IMR-90 (cell line): ENCODE measurements around the gene PCDHGB1. TPM values are rescaled to one million over a fixed set of nuclear protein-coding genes. Genes with fewer than 3 reads are reported as not detected.

ENCODE experiments used
- ATAC-seq: fragments of 200-7000 bp; cut with Tn5 transposase; 2 replicates; pipeline ENCODE4 v1.9.1; 2020; ENCODE audit warnings: low read depth, mild to moderate bottlenecking, moderate library complexity
- BruUV-seq: library from RNA; stranded (reverse); fragments of 400-500 nt; replicated peaks from 2 replicates; lab custom pipeline; 2021; lab: Mats Ljungman, UMichigan
- CTCF ChIA-PET: fragments of 300-600 bp; formaldehyde crosslinking; extraction: SDS; loops from one replicate; lab custom pipeline; 2021; ENCODE audit warnings: antibody characterized with exemption; lab: Yijun Ruan, JAX
- POLR2A ChIA-PET: fragments of 300-600 bp; sonication (Branson Sonifier 250); formaldehyde crosslinking; loops from one replicate; lab custom pipeline; 2022; ENCODE audit warnings: antibody characterized with exemption; ENCODE audit not compliant: unreplicated experiment; lab: Charles Lee
- DNase-seq: peaks from one replicate; pipeline ENCODE4 v3.0.0; 2013
- H2AFZ ChIP-seq: replicated peaks from 2 replicates; pipeline ENCODE3; 2013; ENCODE audit warnings: low read length, mild to moderate bottlenecking; ENCODE audit not compliant: poor library complexity
- H2AK5ac ChIP-seq: 2 replicates; pipeline ENCODE4 v1.6.1; 2013; ENCODE audit warnings: low read depth, low read length, inconsistent platforms
- H2AK9ac ChIP-seq: replicated peaks from 2 replicates; pipeline ENCODE3; 2013; ENCODE audit warnings: mild to moderate bottlenecking, low read depth, low read length, moderate library complexity; ENCODE audit not compliant: poor library complexity
- H2BK120ac ChIP-seq: 2 replicates; pipeline ENCODE4 v1.6.1; 2013; ENCODE audit warnings: low read depth, low read length, inconsistent platforms
- H2BK15ac ChIP-seq: 3 replicates; pipeline ENCODE4 v1.6.1; 2013; ENCODE audit warnings: low read depth, low read length, inconsistent platforms
- H2BK20ac ChIP-seq: 2 replicates; pipeline ENCODE4 v1.6.1; 2013; ENCODE audit warnings: low read depth, mild to moderate bottlenecking, inconsistent platforms, low read length, moderate library complexity
- H2BK5ac ChIP-seq: 2 replicates; pipeline ENCODE4 v1.6.1; 2013; ENCODE audit warnings: mild to moderate bottlenecking, low read depth, low read length, inconsistent platforms; ENCODE audit not compliant: poor library complexity, severe bottlenecking
- H3K14ac ChIP-seq: replicated peaks from 2 replicates; pipeline ENCODE4 v1.6.1; 2013; ENCODE audit warnings: low read depth, low read length, inconsistent platforms
- H3K18ac ChIP-seq: 2 replicates; pipeline ENCODE4 v1.6.1; 2013; ENCODE audit warnings: low read depth, low read length, control low read depth
- H3K23ac ChIP-seq: 2 replicates; pipeline ENCODE4 v1.6.1; 2013; ENCODE audit warnings: low read depth, low read length, inconsistent platforms
- H3K27ac ChIP-seq: 2 replicates; pipeline ENCODE4 v1.5.1; 2013; ENCODE audit warnings: mild to moderate bottlenecking, control low read depth, low read length; ENCODE audit not compliant: insufficient read depth
- H3K27me3 ChIP-seq: 2 replicates; pipeline ENCODE4 v1.6.1; 2013; ENCODE audit warnings: low read length; ENCODE audit not compliant: control insufficient read depth, insufficient read depth
- H3K36me3 ChIP-seq: 2 replicates; pipeline ENCODE4 v1.6.1; 2013; ENCODE audit warnings: low read length, mixed read lengths; ENCODE audit not compliant: control insufficient read depth, insufficient read depth
- H3K4ac ChIP-seq: 2 replicates; pipeline ENCODE4 v1.6.1; 2013; ENCODE audit warnings: low read depth, low read length, inconsistent platforms
- H3K4me1 ChIP-seq: 2 replicates; pipeline ENCODE4 v1.6.1; 2013; ENCODE audit warnings: low read length, mixed read lengths; ENCODE audit not compliant: control insufficient read depth, insufficient read depth
- H3K4me2 ChIP-seq: 2 replicates; pipeline ENCODE4 v1.6.1; 2013; ENCODE audit warnings: low read depth, mild to moderate bottlenecking, control low read depth, low read length, moderate library complexity
- H3K4me3 ChIP-seq: 2 replicates; pipeline ENCODE4 v1.5.1; 2013; ENCODE audit warnings: low read depth, mild to moderate bottlenecking, control low read depth, low read length, moderate library complexity; ENCODE audit not compliant: insufficient read depth
- H3K56ac ChIP-seq: 2 replicates; pipeline ENCODE4 v1.6.1; 2013; ENCODE audit warnings: low read length, inconsistent platforms; ENCODE audit not compliant: insufficient read depth; ENCODE audit errors: extremely low read depth
- H3K79me1 ChIP-seq, 2 experiments: 2 replicates each; pipeline ENCODE4 v1.6.1; 2013; ENCODE audit warnings: low read length in 2 of 2, inconsistent platforms in 1 of 2, low read depth in 1 of 2
- H3K9ac ChIP-seq: 2 replicates; pipeline ENCODE4 v1.6.1; 2013; ENCODE audit warnings: low read depth, low read length, control low read depth
- H3K9me1 ChIP-seq: 2 replicates; pipeline ENCODE4 v1.6.1; 2013; ENCODE audit warnings: low read length, inconsistent platforms; ENCODE audit not compliant: insufficient read depth
- H3K9me3 ChIP-seq: 2 replicates; pipeline ENCODE4 v1.6.1; 2013; ENCODE audit warnings: low read length; ENCODE audit not compliant: control insufficient read depth, insufficient read depth
- H4K20me1 ChIP-seq: 2 replicates; pipeline ENCODE4 v1.6.1; 2013; ENCODE audit warnings: low read length, inconsistent platforms; ENCODE audit not compliant: insufficient read depth
- H4K5ac ChIP-seq: 2 replicates; pipeline ENCODE4 v1.6.1; 2013; ENCODE audit warnings: mild to moderate bottlenecking, low read depth, low read length, control low read depth
- H4K8ac ChIP-seq, 2 experiments: 2 replicates each; pipeline ENCODE4 v1.6.1; 2013; ENCODE audit warnings: low read depth in 2 of 2, low read length in 2 of 2, control low read depth in 1 of 2, inconsistent platforms in 1 of 2
- H4K91ac ChIP-seq: 2 replicates; pipeline ENCODE4 v1.6.1; 2013; ENCODE audit warnings: low read depth, low read length, inconsistent platforms; ENCODE audit not compliant: insufficient read depth
- BHLHE40 ChIP-seq: fragments of 150-350 bp; IDR thresholded peaks from 2 replicates; pipeline ENCODE4 v1.6.1; 2016; ENCODE audit warnings: mild to moderate bottlenecking, low read depth, low read length
- CEBPB ChIP-seq: IDR thresholded peaks from 2 replicates; pipeline ENCODE4 v1.6.1; 2012; ENCODE audit warnings: low read depth, low read length, improper control_type of control experiment
- CHD1 ChIP-seq: IDR thresholded peaks from 2 replicates; pipeline ENCODE4 v1.6.1; 2012; ENCODE audit warnings: low read depth, low read length, improper control_type of control experiment
- CTCF ChIP-seq: conservative IDR thresholded peaks from 2 replicates; pipeline ENCODE4 v1.5.1; 2012; ENCODE audit warnings: mild to moderate bottlenecking, low read depth, low read length, improper control_type of control experiment
- ELK1 ChIP-seq: fragments of 150-350 bp; IDR thresholded peaks from 2 replicates; pipeline ENCODE4 v1.6.1; 2016; ENCODE audit warnings: low read depth, mild to moderate bottlenecking, low read length, moderate library complexity, borderline replicate concordance
- FOS ChIP-seq: fragments of 150-350 bp; IDR thresholded peaks from 2 replicates; pipeline ENCODE4 v1.6.1; 2016; ENCODE audit warnings: low read depth, low read length
- MAFK ChIP-seq: IDR thresholded peaks from 2 replicates; pipeline ENCODE4 v1.6.1; 2012; ENCODE audit warnings: low read depth, low read length, improper control_type of control experiment
- MAZ ChIP-seq: IDR thresholded peaks from 2 replicates; pipeline ENCODE4 v1.6.1; 2012; ENCODE audit warnings: low read depth, mild to moderate bottlenecking, low read length, improper control_type of control experiment, moderate library complexity, borderline replicate concordance
- MXI1 ChIP-seq: IDR thresholded peaks from 2 replicates; pipeline ENCODE4 v1.6.1; 2012; ENCODE audit warnings: low read depth, mild to moderate bottlenecking, low read length, moderate library complexity, borderline replicate concordance
- NFE2L2 ChIP-seq: fragments of 150-350 bp; IDR thresholded peaks from 2 replicates; pipeline ENCODE4 v1.6.1; 2016; ENCODE audit warnings: low read depth, mild to moderate bottlenecking, low read length
- POLR2A ChIP-seq: IDR thresholded peaks from 2 replicates; pipeline ENCODE4 v1.6.1; 2012; ENCODE audit warnings: mild to moderate bottlenecking, low read depth, low read length
- RAD21 ChIP-seq: IDR thresholded peaks from 2 replicates; pipeline ENCODE4 v1.6.1; 2012; ENCODE audit warnings: low read length, improper control_type of control experiment
- RCOR1 ChIP-seq: IDR thresholded peaks from 2 replicates; pipeline ENCODE4 v1.6.1; 2012; ENCODE audit warnings: mild to moderate bottlenecking, low read length, improper control_type of control experiment; ENCODE audit not compliant: insufficient replicate concordance
- RFX5 ChIP-seq: IDR thresholded peaks from 2 replicates; pipeline ENCODE4 v1.8.0; 2012; ENCODE audit warnings: low read depth, mild to moderate bottlenecking, low read length, moderate library complexity
- SMC3 ChIP-seq: fragments of 150-350 bp; IDR thresholded peaks from 2 replicates; pipeline ENCODE4 v1.6.1; 2016; ENCODE audit warnings: low read depth, mild to moderate bottlenecking, antibody characterized with exemption, low read length, moderate library complexity
- USF2 ChIP-seq: fragments of 150-350 bp; IDR thresholded peaks from 2 replicates; pipeline ENCODE4 v1.6.1; 2017; ENCODE audit warnings: mild to moderate bottlenecking, antibody characterized with exemption, low read length, low read depth
- WGBS, 2 experiments: methylation state at CpG; one replicate each; pipeline versions ENCODE4 v1.1.5 to v1.1.7; 2013; ENCODE audit warnings: missing lambda C conversion rate in 2 of 2; ENCODE audit not compliant: insufficient read length in 1 of 2; ENCODE audit errors: extremely low coverage in 2 of 2; 5-methylcytosine and 5-hydroxymethylcytosine counted together
- dilution Hi-C: fragments of 300-500 bp; cut with HindIII; formaldehyde crosslinking; loops from one replicate; pipeline ENCODE4 v1.14.3; 2018; ENCODE audit warnings: low sequenced_read_pairs; ENCODE audit not compliant: unreplicated experiment
- in situ Hi-C: fragments of 300-500 bp; cut with MboI; formaldehyde crosslinking; loops from 3 replicates; pipeline ENCODE4 v1.14.3; 2019; ENCODE audit warnings: low sequenced_read_pairs, inconsistent platforms, mixed read lengths
- intact Hi-C: fragments of 100-400 bp; cut with micrococcal nuclease; formaldehyde crosslinking; loops from 2 replicates; pipeline ENCODE4 v1.10.0; 2022
- polyA plus RNA-seq, 3 experiments: library from polyadenylated mRNA; depleted of rRNA; stranded (reverse); fragments of >200 nt; gene quantifications; 2 replicates each; pipeline ENCODE4 v1.2.3, GENCODE V29; 2012; ENCODE audit warnings: low replicate concordance in 1 of 3
- total RNA-seq: library from RNA; depleted of rRNA; stranded (reverse); fragments of >200 nt; gene quantifications from 2 replicates; pipeline ENCODE4 v1.2.3, GENCODE V29; 2012

Gene PCDHGB1
- total and polyA plus RNA-seq, 2 of the 4 experiments (the other 2 are of a cell fraction) = 1.9 to 3.6 TPM

- Histone ChIP-seq H4K91ac (no peak overlapping the region), H3K18ac (no peak overlapping the region), H3K9me1 (no peaks in the 10 kb centered on the region), H2AK5ac (no peak overlapping the region), H2BK20ac (no peak overlapping the region), H2BK120ac (no peak overlapping the region), H3K23ac (no peak overlapping the region), H3K9me3 (peaks cover 60% of the 10 kb centered on the region), H3K27me3 (no peaks in the 10 kb centered on the region), H3K4me2 (peak overlapping the region; percentile 85; the same call in 1 of the 2 replicates), H2AK9ac (no peak overlapping the region), H4K20me1 (no peaks in the 10 kb centered on the region), H2AFZ (no peak overlapping the region), H3K14ac (no peak overlapping the region), H2BK5ac (no peak overlapping the region), H3K4ac (no peak overlapping the region), H2BK15ac (no peak overlapping the region), H3K79me1 (no peaks in the 10 kb centered on the region), H4K8ac (no peak overlapping the region), H3K9ac (no peak overlapping the region), H3K4me3 (no peak overlapping the region), H3K27ac (no peak overlapping the region), H3K4me1 (no peaks in the 10 kb centered on the region), H3K56ac (no peak overlapping the region), H3K36me3 (peaks cover 5% of the 10 kb centered on the region; the same call in 1 of the 2 replicates), H4K5ac (no peak overlapping the region; the same call in 1 of the 2 replicates)
- ChIA-PET CTCF (no interaction called here), POLR2A (no interaction called here)
- WGBS, 2 experiments = 48% methylated on average over 17 of the region's 24 CpGs; no CpG with 5 or more reads in 1 of the 2 experiments
- no TSS peak for BruUV-seq
- no peak for DNase-seq
- dilution Hi-C loops = no loop called here
- no peak for ATAC-seq
- TF ChIP-seq MXI1 (no peak), NFE2L2 (no peak), SMC3 (no peak), RCOR1 (no peak), ELK1 (no peak), FOS (no peak), RAD21 (no peak), POLR2A (no peak), USF2 (no peak), CEBPB (no peak), MAZ (no peak), CHD1 (no peak), RFX5 (no peak), CTCF (no peak), BHLHE40 (no peak), MAFK (no peak)
- in situ Hi-C loops = no loop called here
- intact Hi-C loops = no loop called here
Measured at GRCh38 chr5:141355641-141356040, 5.7 kb downstream of the PCDHGB1 start.
